Ishikawa (cell line): ENCODE results near the gene TMEM30A.

Experiments
- CEBPB ChIP-seq: IDR thresholded peaks from 2 replicates; pipeline ENCODE4 v1.6.1; 2012
- CREB1 ChIP-seq: IDR thresholded peaks from 2 replicates; pipeline ENCODE4 v1.6.1; 2012; ENCODE audit warnings: low read depth
- EGR1 ChIP-seq: IDR thresholded peaks from 2 replicates; pipeline ENCODE4 v1.6.1; 2012
- EP300 ChIP-seq: IDR thresholded peaks from 2 replicates; pipeline ENCODE4 v1.6.1; 2012; ENCODE audit warnings: borderline replicate concordance
- FOXM1 ChIP-seq: IDR thresholded peaks from 2 replicates; pipeline ENCODE4 v1.6.1; 2012; ENCODE audit warnings: low read depth, borderline replicate concordance
- MAX ChIP-seq: IDR thresholded peaks from 2 replicates; pipeline ENCODE4 v1.6.1; 2012
- NFIC ChIP-seq: IDR thresholded peaks from 2 replicates; pipeline ENCODE4 v1.6.1; 2012
- RAD21 ChIP-seq: IDR thresholded peaks from 2 replicates; pipeline ENCODE4 v1.6.1; 2012; ENCODE audit warnings: low read depth
- REST ChIP-seq: IDR thresholded peaks from 2 replicates; pipeline ENCODE4 v1.6.1; 2012; ENCODE audit warnings: low read depth, mild to moderate bottlenecking
- TAF1 ChIP-seq: IDR thresholded peaks from 2 replicates; pipeline ENCODE4 v1.6.1; 2012; ENCODE audit warnings: low read depth, mild to moderate bottlenecking
- TCF12 ChIP-seq: IDR thresholded peaks from 2 replicates; pipeline ENCODE4 v1.6.1; 2012; ENCODE audit warnings: low read depth
- TEAD4 ChIP-seq: IDR thresholded peaks from 2 replicates; pipeline ENCODE4 v1.6.1; 2012
- USF1 ChIP-seq: IDR thresholded peaks from 2 replicates; pipeline ENCODE4 v1.6.1; 2012
- YY1 ChIP-seq: IDR thresholded peaks from 2 replicates; pipeline ENCODE4 v1.6.1; 2012; ENCODE audit warnings: low read depth
- ZBTB7A ChIP-seq: IDR thresholded peaks from 2 replicates; pipeline ENCODE4 v1.6.1; 2012; ENCODE audit warnings: low read depth

TMEM30A gene

GRCh38 chr6:75291744-75292143 lies 7.2 kb upstream of the TMEM30A start:
- TF ChIP-seq EGR1 (no peak), USF1 (no peak), MAX (no peak), TAF1 (no peak), CREB1 (no peak), TEAD4 (no peak), YY1 (no peak), ZBTB7A (no peak), NFIC (no peak), EP300 (no peak), TCF12 (no peak)

GRCh38 chr6:75291331-75291730 lies 6.7 kb upstream of the TMEM30A start:
- TF ChIP-seq CREB1 = no peak
- TF ChIP-seq YY1 = no peak
- no peak for TF ChIP-seq TAF1
- no peak for TF ChIP-seq FOXM1
- no peak for TF ChIP-seq TCF12
- no peak for TF ChIP-seq MAX
- no peak for TF ChIP-seq TEAD4
- no peak for TF ChIP-seq ZBTB7A
- no peak for TF ChIP-seq EGR1
- no peak for TF ChIP-seq REST
- TF ChIP-seq EP300 = no peak
- no peak for TF ChIP-seq NFIC
- TF ChIP-seq CEBPB = no peak
- no peak for TF ChIP-seq RAD21
- no peak for TF ChIP-seq USF1

GRCh38 chr6:75290136-75290945 lies 5.7 kb upstream of the TMEM30A start:
- TF ChIP-seq NFIC = no peak
- TF ChIP-seq EP300 = no peak
- TF ChIP-seq REST = no peak
- no peak for TF ChIP-seq CREB1
- no peak for TF ChIP-seq TEAD4
- TF ChIP-seq CEBPB = no peak

- TF ChIP-seq YY1 (no peak), TEAD4 (no peak), MAX (no peak), EP300 (no peak), USF1 (no peak), REST (no peak)
These were observed 3.4 kb upstream of the TMEM30A start for GRCh38 chr6:75288023-75288422.
